ENCODE data around the gene RIPOR2.

- TF ChIP-seq CTCF (IDR thresholded peaks at IDR 0.05) (no peak), POLR2AphosphoS5 (IDR thresholded peaks at IDR 0.05; ENCODE audit: insufficient read depth in 1 of 2, low read depth in 1 of 2) (no peak), POLR2A (IDR thresholded peaks at IDR 0.05) (no peak)
Observed at GRCh38 chr6:24910961-24911725, 24.6 kb downstream of the RIPOR2 start.
